HG03521 (cell line): Measurements from ENCODE around the gene RBBP6.
A peak's percentile ranks its signal among the peaks of the same experiment; 100 is the strongest.

ENCODE experiments used
- ATAC-seq: cut with Tn5 transposase; IDR thresholded peaks from one replicate; pipeline ENCODE4 v1.9.1; 2021; ENCODE audit warnings: mild to moderate bottlenecking, moderate library complexity; ENCODE audit not compliant: unreplicated experiment

The RBBP6 gene

DNA sequence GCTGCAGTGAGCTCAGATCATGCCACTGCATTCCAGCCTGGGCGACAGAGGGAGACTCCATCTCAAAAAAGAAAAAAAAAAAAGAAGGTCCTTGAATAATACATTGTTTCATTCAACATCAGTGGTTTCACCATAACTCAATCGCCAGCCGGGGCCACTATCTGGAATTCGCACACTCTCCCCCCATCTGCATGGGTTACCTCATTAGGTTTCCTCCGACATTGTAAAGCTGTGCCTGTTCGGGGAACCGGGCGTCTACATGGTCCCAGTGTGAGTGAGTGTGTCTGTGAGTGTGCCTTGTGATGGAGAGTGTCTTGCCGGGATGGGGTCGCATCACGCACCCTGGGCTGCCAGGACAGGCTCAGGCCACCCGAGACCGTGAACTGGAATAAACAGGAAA lies 16.6 kb upstream of the RBBP6 start:
- no peak for ATAC-seq

GRCh38 chr16:24523569-24523968 lies 15.8 kb upstream of the RBBP6 start:
- ATAC-seq = no peak

DNA sequence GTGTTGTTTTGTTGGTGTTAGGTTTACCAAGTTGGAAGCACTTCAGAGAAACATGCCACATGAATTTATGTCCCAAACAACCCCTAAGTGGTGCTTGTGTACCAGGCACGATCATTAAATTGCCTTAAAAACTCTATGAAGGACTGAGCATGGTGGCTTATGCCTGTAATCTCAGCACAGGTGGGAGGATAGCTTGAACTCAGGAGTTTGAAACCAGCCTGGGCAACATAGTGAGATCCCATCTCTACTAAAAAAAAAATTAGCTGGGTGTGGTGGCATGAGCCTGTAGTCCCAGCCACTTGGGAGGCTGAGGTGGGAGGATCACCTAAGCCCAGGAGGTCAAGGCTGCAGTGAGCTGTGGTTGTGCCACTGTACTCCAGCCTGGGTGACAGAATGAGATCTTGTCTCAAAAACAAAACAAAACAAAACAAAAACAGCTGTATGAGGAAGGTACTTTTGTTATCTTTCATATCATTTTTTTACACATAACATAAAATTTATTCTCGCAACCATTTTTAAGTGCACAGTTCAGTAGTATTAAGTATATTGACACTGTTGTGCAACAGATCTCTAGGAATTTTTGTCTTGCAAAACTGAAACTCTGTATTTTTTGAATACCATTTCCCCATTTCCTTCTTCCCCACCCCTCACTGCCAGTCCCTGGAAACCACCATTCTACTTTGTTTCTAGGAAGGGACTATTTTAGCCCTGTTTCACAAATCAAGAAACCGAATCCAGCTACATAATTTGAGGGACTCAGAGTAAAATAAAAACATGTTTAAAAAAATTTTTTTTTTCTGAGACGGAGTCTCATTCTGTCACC lies 14.3 kb upstream of the RBBP6 start:
- ATAC-seq = no peak

DNA sequence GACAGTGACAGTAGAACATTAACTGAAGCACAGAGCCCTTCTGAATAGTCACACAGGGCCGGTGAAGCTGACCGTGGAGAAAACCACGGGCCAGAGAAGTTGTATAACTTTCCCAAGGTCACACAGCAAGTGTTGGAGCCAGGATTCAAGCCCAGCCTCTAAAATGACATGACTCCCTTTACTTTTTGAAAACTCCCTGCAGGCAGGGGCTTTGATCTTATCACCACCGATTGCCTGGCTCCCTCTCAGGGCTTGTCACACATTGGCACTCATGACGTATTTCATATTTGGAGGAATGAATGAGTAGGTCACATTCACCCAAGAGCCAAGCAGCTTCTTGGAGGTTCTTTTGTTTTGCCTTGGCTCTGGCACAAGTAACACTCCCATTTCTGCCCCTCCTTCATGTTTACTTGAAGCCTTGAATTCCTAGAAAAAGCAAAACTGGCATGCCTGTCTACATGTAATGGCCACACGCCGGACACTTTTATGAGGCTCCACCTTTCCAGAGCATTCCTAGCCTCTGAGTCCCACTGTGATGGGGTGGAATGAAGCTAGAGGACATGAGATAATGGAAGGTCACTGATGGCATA lies 13.3 kb upstream of the RBBP6 start:
- ATAC-seq = no peak

GRCh38 chr16:24526701-24527495 lies 12.5 kb upstream of the RBBP6 start:
- no peak for ATAC-seq

DNA sequence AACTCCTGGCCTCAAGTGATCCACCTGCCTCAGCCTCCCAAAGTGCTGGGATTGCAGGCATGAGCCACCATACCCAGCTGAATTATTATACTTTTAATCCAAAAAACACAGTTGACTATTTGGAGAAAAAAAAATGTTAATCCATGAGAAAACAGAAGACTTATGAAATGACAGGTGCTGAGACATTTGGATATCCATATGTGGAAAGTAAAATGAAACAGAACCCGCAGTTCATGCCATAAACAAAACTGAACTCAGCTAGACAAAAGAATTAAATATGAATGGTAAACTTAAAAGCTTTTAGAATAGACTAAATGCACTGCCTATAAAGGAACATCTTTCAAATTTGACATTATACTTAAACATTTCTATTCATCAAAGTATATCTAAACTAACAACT lies 8.2 kb upstream of the RBBP6 start:
- no peak for ATAC-seq

- ATAC-seq = no peak
Observed at GRCh38 chr16:24534620-24535019, 4.7 kb upstream of the RBBP6 start.

GRCh38 chr16:24535827-24536226 lies 3.5 kb upstream of the RBBP6 start:
- no peak for ATAC-seq

- ATAC-seq = no peak
Observed at GRCh38 chr16:24536671-24537070, 2.7 kb upstream of the RBBP6 start.

GRCh38 chr16:24537474-24538337 lies 1.7 kb upstream of the RBBP6 start:
- no peak for ATAC-seq

GRCh38 chr16:24538756-24539294 lies 541 bp upstream of the RBBP6 start:
- ATAC-seq = no peak

- ATAC-seq = peak; percentile 29
Observed at GRCh38 chr16:24539850-24540601, 660 bp downstream of the RBBP6 start.

GRCh38 chr16:24540602-24541210 lies 1.3 kb downstream of the RBBP6 start:
- no peak for ATAC-seq

- no peak for ATAC-seq
Observed at GRCh38 chr16:24541233-24541933, 2.0 kb downstream of the RBBP6 start.

DNA sequence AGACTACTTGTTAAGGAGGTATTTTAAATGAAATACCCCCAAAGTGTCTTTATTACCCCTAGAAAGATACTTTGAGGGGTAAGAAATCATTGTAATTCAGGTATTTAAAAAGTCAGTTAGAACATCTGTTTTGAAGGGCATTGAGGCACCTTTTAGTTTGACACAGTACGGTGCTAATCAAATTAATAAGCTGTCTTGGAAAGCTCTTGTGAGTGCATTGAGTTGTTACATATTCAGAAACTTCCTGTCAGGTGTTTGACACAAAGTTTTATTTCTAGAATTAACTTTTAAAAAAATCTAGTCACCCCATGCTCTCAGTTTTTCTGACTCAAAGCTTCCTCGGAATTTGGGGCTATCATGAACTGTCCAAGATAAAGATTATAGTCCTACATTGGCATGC lies 4.6 kb downstream of the RBBP6 start:
- no peak for ATAC-seq

DNA sequence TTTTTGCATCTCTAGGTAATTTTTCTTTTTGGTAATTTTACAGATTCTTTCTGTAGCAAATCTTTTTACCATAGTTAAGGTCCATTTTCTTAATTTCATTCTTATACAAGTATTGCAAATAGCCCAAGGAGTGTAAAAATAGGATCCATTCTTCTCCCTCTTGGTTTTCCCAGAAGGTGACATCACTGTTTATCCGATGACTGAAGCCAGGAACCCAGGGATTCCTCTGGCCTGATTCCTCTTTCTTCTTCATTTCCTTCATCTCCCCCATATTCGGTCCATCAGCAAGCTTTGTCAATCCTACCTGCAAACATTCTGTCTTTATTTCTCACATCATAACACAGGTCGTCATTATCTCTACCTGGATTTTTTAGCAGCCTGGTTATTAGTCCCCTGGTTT lies 5.3 kb downstream of the RBBP6 start:
- ATAC-seq = no peak

DNA sequence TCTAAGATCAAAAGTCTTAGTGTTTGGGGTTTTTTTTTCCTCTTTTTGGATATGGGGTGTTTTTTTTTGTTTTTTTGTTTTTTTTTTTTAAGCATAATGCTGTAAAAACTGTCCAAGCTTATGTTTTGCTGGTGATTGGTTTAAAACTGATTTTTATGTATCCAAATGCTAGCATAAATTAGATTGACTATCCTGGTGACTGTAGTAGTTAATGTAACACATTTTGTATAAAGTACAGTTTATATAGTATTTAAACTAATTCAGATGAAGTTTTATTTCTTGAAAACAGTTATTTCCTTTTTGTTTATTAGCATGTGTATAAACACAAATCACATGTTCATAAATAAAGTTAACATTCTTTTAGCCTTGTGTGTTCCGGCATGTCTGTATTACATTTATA lies 10.9 kb downstream of the RBBP6 start:
- ATAC-seq = no peak

- no peak for ATAC-seq
Observed at GRCh38 chr16:24552705-24553246, 13.4 kb downstream of the RBBP6 start.

- ATAC-seq = no peak
Observed at GRCh38 chr16:24553983-24554382, 14.6 kb downstream of the RBBP6 start.
